ENCODE results near the gene GFI1B. TPM values are rescaled to one million over a fixed set of nuclear protein-coding genes. Genes with fewer than 3 reads are reported as not detected.

The GFI1B gene
- total RNA-seq, 1 donor from 2014 or later = not detected

DNA sequence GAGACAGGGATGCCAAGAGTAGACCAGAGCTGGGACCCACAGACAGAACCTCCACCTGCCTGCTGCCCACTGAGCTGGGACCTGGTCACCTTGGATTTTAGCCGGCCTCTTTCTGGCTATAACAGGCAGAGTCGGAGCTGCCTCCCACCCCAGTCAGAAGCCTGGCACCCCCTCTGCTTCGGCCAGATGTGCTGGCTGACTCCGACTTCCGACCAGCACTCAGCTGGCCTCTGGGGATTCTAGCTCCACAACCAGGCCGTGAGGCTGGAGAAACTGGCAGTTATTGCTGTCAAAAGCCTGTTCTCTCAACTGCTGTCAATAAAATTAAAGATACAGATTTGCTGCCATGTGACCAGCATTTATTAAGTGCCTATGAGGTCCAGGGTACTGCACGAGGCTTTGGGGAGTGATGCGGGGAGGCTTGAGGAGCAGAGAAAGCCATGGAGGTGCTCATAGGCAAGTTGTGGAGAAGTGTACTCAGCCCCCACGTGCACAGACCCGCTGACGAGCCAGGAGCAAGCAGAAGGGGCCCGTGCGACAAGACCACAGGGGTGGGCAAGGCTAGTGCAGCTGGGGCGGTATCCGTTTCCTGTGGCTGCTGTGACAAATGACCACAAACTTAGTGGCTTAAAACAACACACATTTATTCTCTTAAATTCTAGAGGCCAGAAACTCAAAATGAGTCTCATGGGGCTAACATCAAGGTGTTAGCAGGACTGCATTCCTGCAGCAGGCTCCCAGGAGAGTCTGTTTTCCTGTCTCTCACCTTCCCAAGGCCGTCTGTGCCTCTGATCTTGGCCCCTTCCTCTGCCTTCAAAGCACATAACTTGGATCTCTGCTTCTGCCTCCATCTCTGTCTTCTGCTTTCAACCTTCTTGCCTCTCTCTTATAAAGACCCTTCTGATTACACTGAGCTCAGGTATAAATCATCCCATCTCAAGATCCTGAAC is 13.1 kb downstream of the GFI1B start:
- TF ChIP-seq, protein P1, sequence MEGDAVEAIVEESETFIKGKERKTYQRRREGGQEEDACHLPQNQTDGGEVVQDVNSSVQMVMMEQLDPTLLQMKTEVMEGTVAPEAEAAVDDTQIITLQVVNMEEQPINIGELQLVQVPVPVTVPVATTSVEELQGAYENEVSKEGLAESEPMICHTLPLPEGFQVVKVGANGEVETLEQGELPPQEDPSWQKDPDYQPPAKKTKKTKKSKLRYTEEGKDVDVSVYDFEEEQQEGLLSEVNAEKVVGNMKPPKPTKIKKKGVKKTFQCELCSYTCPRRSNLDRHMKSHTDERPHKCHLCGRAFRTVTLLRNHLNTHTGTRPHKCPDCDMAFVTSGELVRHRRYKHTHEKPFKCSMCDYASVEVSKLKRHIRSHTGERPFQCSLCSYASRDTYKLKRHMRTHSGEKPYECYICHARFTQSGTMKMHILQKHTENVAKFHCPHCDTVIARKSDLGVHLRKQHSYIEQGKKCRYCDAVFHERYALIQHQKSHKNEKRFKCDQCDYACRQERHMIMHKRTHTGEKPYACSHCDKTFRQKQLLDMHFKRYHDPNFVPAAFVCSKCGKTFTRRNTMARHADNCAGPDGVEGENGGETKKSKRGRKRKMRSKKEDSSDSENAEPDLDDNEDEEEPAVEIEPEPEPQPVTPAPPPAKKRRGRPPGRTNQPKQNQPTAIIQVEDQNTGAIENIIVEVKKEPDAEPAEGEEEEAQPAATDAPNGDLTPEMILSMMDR (conservative IDR thresholded peaks at IDR 0.05; ENCODE audit: low read depth, low read length) = no peak
- no peak for DNase-seq (ENCODE audit: low read depth)
- H3K4me3 ChIP-seq (ENCODE audit: low read depth, low read length) = no peak overlapping the region

DNA sequence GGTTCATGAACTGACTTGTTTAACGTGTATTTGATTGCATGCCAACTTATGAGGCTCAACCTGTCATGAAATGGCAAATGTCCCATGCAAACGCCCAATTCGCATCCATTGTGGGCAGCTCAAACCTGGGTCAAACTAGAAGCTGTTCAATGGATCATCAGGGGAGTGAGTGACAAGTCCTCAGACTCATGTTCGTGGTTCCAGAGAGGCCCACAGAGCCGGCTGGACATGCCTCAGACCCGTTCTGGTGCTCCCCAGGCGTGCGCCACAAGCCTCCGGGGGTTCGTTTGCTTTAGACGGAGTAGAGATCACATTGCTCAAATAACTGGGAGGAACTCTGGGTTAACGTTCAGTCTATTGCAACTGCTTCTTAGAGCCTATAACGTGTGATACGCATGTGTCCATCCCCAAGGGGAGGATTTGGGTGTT is 15.0 kb downstream of the GFI1B start:
- TF ChIP-seq, protein P1 (conservative IDR thresholded peaks at IDR 0.05; ENCODE audit: low read depth, low read length) = no peak
- no peak overlapping the region for H3K4me3 ChIP-seq (ENCODE audit: low read depth, low read length)
- no peak for DNase-seq (ENCODE audit: low read depth)

DNA sequence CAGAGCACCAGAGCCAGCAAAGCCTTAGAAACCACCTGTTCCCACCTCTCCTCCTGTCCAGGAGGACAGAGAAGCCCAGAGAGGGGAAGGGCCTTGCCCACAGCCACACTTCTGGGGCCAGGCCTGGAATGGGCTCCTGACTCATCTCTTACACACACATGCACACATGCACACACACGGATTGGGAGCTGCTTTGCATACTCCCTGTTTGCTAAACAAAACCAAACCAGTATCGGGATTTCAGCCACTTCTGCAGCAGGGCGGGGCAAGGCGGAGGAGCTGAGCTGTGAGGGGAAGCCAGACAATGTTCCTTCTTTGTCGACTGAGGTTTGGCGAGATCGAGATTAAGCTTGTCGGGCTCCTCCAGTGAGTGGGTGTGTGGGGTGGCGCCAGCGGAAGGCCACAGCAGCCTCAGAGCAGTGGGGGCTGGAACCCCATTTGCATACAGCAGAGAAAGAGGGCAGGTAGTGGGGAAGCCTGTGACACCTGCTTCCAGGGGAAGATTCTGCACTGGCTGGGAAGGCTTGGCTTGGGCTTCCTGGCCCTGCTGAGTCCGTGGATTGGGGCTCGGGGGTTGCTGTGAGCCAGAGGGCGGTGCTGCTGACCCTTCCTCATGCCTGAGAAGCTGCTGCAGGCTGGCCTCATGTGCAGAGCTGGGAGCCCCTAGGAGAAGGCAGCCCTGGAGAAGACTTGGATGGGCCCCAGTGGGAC is 16.1 kb downstream of the GFI1B start:
- DNase-seq (ENCODE audit: low read depth) = no peak
- TF ChIP-seq, protein P1 (conservative IDR thresholded peaks at IDR 0.05; ENCODE audit: low read depth, low read length) = no peak
- H3K4me3 ChIP-seq (ENCODE audit: low read depth, low read length) = no peak overlapping the region

DNA sequence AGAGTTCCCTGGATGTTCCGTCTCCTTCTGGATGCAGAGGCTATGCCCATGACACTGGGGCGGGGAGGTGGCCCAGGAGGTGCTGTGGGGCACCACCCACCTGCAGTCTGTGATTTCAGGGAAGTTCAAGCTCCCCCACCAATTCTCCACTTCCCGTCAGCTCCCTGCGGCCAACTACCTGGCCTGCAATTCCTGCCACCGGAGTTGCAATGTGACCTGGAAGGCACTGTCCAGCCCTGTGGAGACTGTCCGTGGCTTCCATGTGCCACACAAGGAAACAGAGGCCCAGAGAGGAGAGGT is 16.6 kb downstream of the GFI1B start:
- H3K4me3 ChIP-seq (ENCODE audit: low read depth, low read length) = no peak overlapping the region
- TF ChIP-seq, protein P1 (conservative IDR thresholded peaks at IDR 0.05; ENCODE audit: low read depth, low read length) = no peak
- DNase-seq (ENCODE audit: low read depth) = no peak

DNA sequence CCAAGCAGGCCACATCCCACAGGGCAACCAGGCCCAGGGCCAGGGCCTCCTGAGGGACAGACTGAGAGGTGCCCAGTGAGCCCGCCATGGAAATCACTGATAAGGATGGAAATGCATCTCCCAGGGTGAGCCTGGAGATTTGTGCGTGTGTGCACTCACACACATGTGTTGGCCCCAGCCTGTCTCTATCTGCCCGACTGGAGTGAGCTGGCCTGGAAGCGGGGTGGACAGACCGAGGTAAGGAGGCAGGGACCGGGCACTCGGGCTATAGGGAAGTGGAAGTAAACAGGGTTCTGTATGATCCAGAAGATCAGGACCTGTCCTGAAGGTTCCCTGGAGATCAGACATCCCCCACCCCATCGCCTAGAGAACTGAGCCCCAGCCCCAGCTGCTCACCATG is 17.4 kb downstream of the GFI1B start:
- TF ChIP-seq, protein P1 (conservative IDR thresholded peaks at IDR 0.05; ENCODE audit: low read depth, low read length) = no peak
- DNase-seq (ENCODE audit: low read depth) = no peak

DNA sequence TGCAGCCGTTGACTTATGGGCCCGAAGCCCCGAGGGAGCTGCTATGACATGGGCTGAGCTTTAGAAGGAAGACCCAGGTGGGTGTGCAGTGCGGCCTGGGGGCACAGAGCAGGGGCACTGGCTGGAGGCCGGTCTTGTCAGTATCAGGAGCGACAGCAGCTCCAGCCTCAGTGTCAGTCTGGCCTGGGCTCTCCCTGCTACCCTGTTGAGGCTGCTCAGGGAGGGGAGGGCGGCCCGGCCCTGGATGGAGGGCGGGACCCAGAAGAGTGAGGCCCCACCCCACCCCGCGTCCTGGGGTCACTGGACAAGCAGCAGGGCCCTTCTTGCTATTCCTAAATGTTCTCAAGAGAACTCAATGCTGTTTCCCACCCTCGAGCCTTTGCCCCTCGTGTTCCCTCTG is 18.0 kb downstream of the GFI1B start:
- DNase-seq (ENCODE audit: low read depth) = no peak
- TF ChIP-seq, protein P1 (conservative IDR thresholded peaks at IDR 0.05; ENCODE audit: low read depth, low read length) = no peak
- H3K4me3 ChIP-seq (ENCODE audit: low read depth, low read length) = no peak overlapping the region

More for the DNA sequence above, 17.4 kb downstream of the GFI1B start:
- H3K4me3 ChIP-seq (ENCODE audit: low read depth, low read length) = no peak overlapping the region

All from epithelial cell of proximal tubule (primary cell).